Sciatic nerve (tissue), 2 donors: Measurements from ENCODE around the gene DIP2A. TPM values are rescaled to one million over a fixed set of nuclear protein-coding genes. Genes with fewer than 3 reads are reported as not detected.

Experiments used
- ATAC-seq: fragments of 200-7000 bp; cut with Tn5 transposase; one replicate; pipeline ENCODE4 v1.9.1; 2020; ENCODE audit warnings: mild to moderate bottlenecking, moderate library complexity
- DNase-seq: peaks from one replicate; pipeline ENCODE4 v3.0.0-alpha.2; 2020; ENCODE audit warnings: low spot score
- intact Hi-C: fragments of 100-400 bp; cut with DNase I; formaldehyde crosslinking; loops from one replicate; pipeline ENCODE4 v1.14.2; 2022
- total RNA-seq: library from RNA; stranded (reverse); fragmentation: NEBNext Ultra II Directional; extraction: Animal tissue kit (Norgen Biotek cat#: 25700); gene quantifications from one replicate; pipeline ENCODE4 v1.2.1, GENCODE V29; 2021
- donor health status: DM: no; HTN: no; CAD: no.
- donor health status: DM: no; HTN: no; CAD: no.

DIP2A gene
- total RNA-seq, 1 donor from 2014 or later: 73.7 TPM

- intact Hi-C loops: no loop called here
- DNase-seq (no peak), ATAC-seq (peak; percentile 69)
Observed at GRCh38 chr21:46598581-46599572, 140.2 kb downstream of the DIP2A start.

GRCh38 chr21:46600305-46600704 lies 141.6 kb downstream of the DIP2A start:
- intact Hi-C loops: loop anchor here (2.0 kb wide), 1 partner anchor 36 kb away; no protein-coding TSS in a partner anchor
- DNase-seq: no peak
- ATAC-seq: no peak

- DNase-seq (no peak), ATAC-seq (no peak)
- intact Hi-C loops: loop anchor here (2.0 kb wide), 1 partner anchor 36 kb away; no protein-coding TSS in a partner anchor
Observed at GRCh38 chr21:46600978-46601377, 142.3 kb downstream of the DIP2A start.

GRCh38 chr21:46603228-46603627 lies 144.5 kb downstream of the DIP2A start:
- no peak for DNase-seq

GRCh38 chr21:46604329-46604974 lies 145.8 kb downstream of the DIP2A start:
- DNase-seq (no peak), ATAC-seq (no peak)
- intact Hi-C loops: no loop called here

More at GRCh38 chr21:46603228-46603627, 144.5 kb downstream of the DIP2A start:
- ATAC-seq: no peak
- intact Hi-C loops: no loop called here

- intact Hi-C loops: no loop called here
- DNase-seq: peak; percentile 82
- peak; percentile 95 for ATAC-seq
Observed at GRCh38 chr21:46604975-46605766, 146.5 kb downstream of the DIP2A start, which contains the start of gene S100B. Gene S100B (minus strand): TSS chr21:46605082. CDS start chr21:46602415, 2,667 bp downstream.

GRCh38 chr21:46605767-46606426 lies 147.2 kb downstream of the DIP2A start:
- intact Hi-C loops: no loop called here
- DNase-seq (no peak), ATAC-seq (peak; percentile 67)

- intact Hi-C loops: no loop called here
- no peak for DNase-seq
- no peak for ATAC-seq
Observed at GRCh38 chr21:46606427-46606813, 147.7 kb downstream of the DIP2A start.

- DNase-seq: no peak
- no peak for ATAC-seq
- intact Hi-C loops: no loop called here
Observed at GRCh38 chr21:46607636-46608035, 148.9 kb downstream of the DIP2A start.

GRCh38 chr21:46608672-46609111 lies 150.0 kb downstream of the DIP2A start:
- ATAC-seq (no peak), DNase-seq (no peak)
- intact Hi-C loops: no loop called here

- ATAC-seq (no peak), DNase-seq (no peak)
- intact Hi-C loops: no loop called here
Observed at GRCh38 chr21:46610018-46610701, 151.5 kb downstream of the DIP2A start.

GRCh38 chr21:46613391-46613790 lies 154.7 kb downstream of the DIP2A start:
- intact Hi-C loops: no loop called here
- no peak for DNase-seq
- ATAC-seq: no peak

- intact Hi-C loops: no loop called here
- ATAC-seq (no peak), DNase-seq (no peak)
Observed at GRCh38 chr21:46616050-46616449, 157.4 kb downstream of the DIP2A start.

GRCh38 chr21:46616656-46617055 lies 158.0 kb downstream of the DIP2A start:
- intact Hi-C loops: no loop called here
- no peak for ATAC-seq

GRCh38 chr21:46617267-46618051 lies 158.8 kb downstream of the DIP2A start:
- intact Hi-C loops: no loop called here
- DNase-seq (no peak), ATAC-seq (no peak)

More at GRCh38 chr21:46616656-46617055, 158.0 kb downstream of the DIP2A start:
- no peak for DNase-seq

GRCh38 chr21:46618738-46619379 lies 160.2 kb downstream of the DIP2A start:
- intact Hi-C loops: no loop called here
- ATAC-seq: no peak
- DNase-seq: no peak
